HG02678 (cell line): Measurements from ENCODE around the gene ITPKB.
A peak's percentile ranks its signal among the peaks of the same experiment; 100 is the strongest.

Experiments used
- ATAC-seq: cut with Tn5 transposase; IDR thresholded peaks from one replicate; pipeline ENCODE4 v1.9.1; 2021; ENCODE audit warnings: mild to moderate bottlenecking, moderate library complexity; ENCODE audit not compliant: unreplicated experiment

Gene ITPKB

GRCh38 chr1:226687426-226687825 lies 51.7 kb downstream of the ITPKB start:
- no peak for ATAC-seq

- ATAC-seq: no peak
These were observed 52.3 kb downstream of the ITPKB start for GRCh38 chr1:226686440-226687425.

- no peak for ATAC-seq
These were observed 53.8 kb downstream of the ITPKB start for GRCh38 chr1:226685196-226685820.

GRCh38 chr1:226684026-226684425 lies 55.1 kb downstream of the ITPKB start:
- no peak for ATAC-seq

- ATAC-seq: no peak
These were observed 55.9 kb downstream of the ITPKB start for GRCh38 chr1:226682871-226683814.

- ATAC-seq: no peak
These were observed 57.2 kb downstream of the ITPKB start for GRCh38 chr1:226681652-226682493.

GRCh38 chr1:226680653-226681052 lies 58.4 kb downstream of the ITPKB start:
- no peak for ATAC-seq

GRCh38 chr1:226679853-226680516 lies 59.1 kb downstream of the ITPKB start:
- ATAC-seq: peak; percentile 56

- ATAC-seq: no peak
These were observed 59.8 kb downstream of the ITPKB start for GRCh38 chr1:226679262-226679661.

GRCh38 chr1:226678701-226679100 lies 60.4 kb downstream of the ITPKB start:
- no peak for ATAC-seq

GRCh38 chr1:226678251-226678650 lies 60.8 kb downstream of the ITPKB start:
- ATAC-seq: no peak

GRCh38 chr1:226677027-226678020 lies 61.8 kb downstream of the ITPKB start:
- ATAC-seq: peak; percentile 33

- ATAC-seq: no peak
These were observed 62.7 kb downstream of the ITPKB start for GRCh38 chr1:226676381-226676780.

GRCh38 chr1:226675715-226676357 lies 63.2 kb downstream of the ITPKB start:
- no peak for ATAC-seq

GRCh38 chr1:226674892-226675714 lies 64.0 kb downstream of the ITPKB start:
- ATAC-seq: peak; percentile 80

- ATAC-seq: no peak
These were observed 66.7 kb downstream of the ITPKB start for GRCh38 chr1:226672339-226672762.

- ATAC-seq: no peak
These were observed 67.8 kb downstream of the ITPKB start for GRCh38 chr1:226671277-226671676.
